ENCODE results near the gene PEAK3.

PEAK3 gene

GRCh38 chr19:2275588-2276428, 6.2 kb downstream of the PEAK3 start:
- Histone ChIP-seq H3K4me1 (peaks cover 16% of the 10 kb centered on the region), H3K4me2 (ENCODE audit: low read length) (no peak overlapping the region), H2AFZ (no peak overlapping the region), H3K36me3 (ENCODE audit: control insufficient read depth, insufficient read depth, low read length) (no peaks in the 10 kb centered on the region), H3K9ac (no peak overlapping the region), H3K9me3 (ENCODE audit: control insufficient read depth, low read length) (no peaks in the 10 kb centered on the region), H3K79me2 (peaks cover 16% of the 10 kb centered on the region), H3K27me3 (ENCODE audit: control insufficient read depth, insufficient read depth, low read length) (no peaks in the 10 kb centered on the region), H3K27ac (no peak overlapping the region), H3K4me3 (ENCODE audit: low read depth, low read length) (no peak overlapping the region)
- no peak for TF ChIP-seq CTCF (IDR thresholded peaks at IDR 0.05)

GRCh38 chr19:2274931-2275535, 6.9 kb downstream of the PEAK3 start:
- H3K79me2 ChIP-seq = peaks cover 22% of the 10 kb centered on the region
- TF ChIP-seq CTCF (IDR thresholded peaks at IDR 0.05) = peak; percentile 38
- H3K27ac ChIP-seq = no peak overlapping the region
- H2AFZ ChIP-seq = no peak overlapping the region
- no peaks in the 10 kb centered on the region for H3K27me3 ChIP-seq (ENCODE audit: control insufficient read depth, insufficient read depth, low read length)
- no peak overlapping the region for H3K9ac ChIP-seq
- H3K9me3 ChIP-seq (ENCODE audit: control insufficient read depth, low read length) = no peaks in the 10 kb centered on the region
- H3K4me2 ChIP-seq (ENCODE audit: low read length) = no peak overlapping the region
- H3K4me3 ChIP-seq (ENCODE audit: low read depth, low read length) = no peak overlapping the region
- H3K36me3 ChIP-seq (ENCODE audit: control insufficient read depth, insufficient read depth, low read length) = no peaks in the 10 kb centered on the region
- H3K4me1 ChIP-seq = peaks cover 16% of the 10 kb centered on the region

- TF ChIP-seq CTCF (IDR thresholded peaks at IDR 0.05) = no peak
- Histone ChIP-seq H3K79me2 (peaks cover 29% of the 10 kb centered on the region), H2AFZ (no peak overlapping the region), H3K4me1 (peaks cover 16% of the 10 kb centered on the region), H3K9ac (no peak overlapping the region), H3K4me3 (ENCODE audit: low read depth, low read length) (no peak overlapping the region), H3K36me3 (ENCODE audit: control insufficient read depth, insufficient read depth, low read length) (no peaks in the 10 kb centered on the region), H3K4me2 (ENCODE audit: low read length) (no peak overlapping the region), H3K27me3 (ENCODE audit: control insufficient read depth, insufficient read depth, low read length) (no peaks in the 10 kb centered on the region), H3K27ac (peak overlapping the region; percentile 46), H3K9me3 (ENCODE audit: control insufficient read depth, low read length) (no peaks in the 10 kb centered on the region)
These were observed 7.7 kb downstream of the PEAK3 start for GRCh38 chr19:2274185-2274711.

- TF ChIP-seq CTCF (IDR thresholded peaks at IDR 0.05) = peak; percentile 95
- H3K36me3 ChIP-seq (ENCODE audit: control insufficient read depth, insufficient read depth, low read length) = no peaks in the 10 kb centered on the region
- H3K79me2 ChIP-seq = peaks cover 29% of the 10 kb centered on the region
- peak overlapping the region; percentile 46 for H3K27ac ChIP-seq
- peaks cover 16% of the 10 kb centered on the region for H3K4me1 ChIP-seq
- no peak overlapping the region for H3K9ac ChIP-seq
- H3K27me3 ChIP-seq (ENCODE audit: control insufficient read depth, insufficient read depth, low read length) = no peaks in the 10 kb centered on the region
- H3K4me3 ChIP-seq (ENCODE audit: low read depth, low read length) = no peak overlapping the region
- no peaks in the 10 kb centered on the region for H3K9me3 ChIP-seq (ENCODE audit: control insufficient read depth, low read length)
- no peak overlapping the region for H2AFZ ChIP-seq
- peak overlapping the region; percentile 52 for H3K4me2 ChIP-seq (ENCODE audit: low read length)
These were observed 8.4 kb downstream of the PEAK3 start for GRCh38 chr19:2273356-2274184.
